ENCODE results near the gene PRSS48.
"Not testable (repeated sequence)": the region's sequence is repeated elsewhere in the genome, so short reads cannot be mapped to it uniquely, and the experiment has no call there.

The PRSS48 gene, protein sequence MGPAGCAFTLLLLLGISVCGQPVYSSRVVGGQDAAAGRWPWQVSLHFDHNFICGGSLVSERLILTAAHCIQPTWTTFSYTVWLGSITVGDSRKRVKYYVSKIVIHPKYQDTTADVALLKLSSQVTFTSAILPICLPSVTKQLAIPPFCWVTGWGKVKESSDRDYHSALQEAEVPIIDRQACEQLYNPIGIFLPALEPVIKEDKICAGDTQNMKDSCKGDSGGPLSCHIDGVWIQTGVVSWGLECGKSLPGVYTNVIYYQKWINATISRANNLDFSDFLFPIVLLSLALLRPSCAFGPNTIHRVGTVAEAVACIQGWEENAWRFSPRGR

GRCh38 chr4:151276787-151277562, at the start of gene PRSS48:
PRSS48 (plus strand) TSS chr4:151277161; CDS start chr4:151277173, 12 bp downstream.
- peak; percentile 52 for DNase-seq (ENCODE audit: low spot score)

- no peak for DNase-seq (ENCODE audit: low spot score)
These were observed 49.8 kb upstream of the PRSS48 start for GRCh38 chr4:151227172-151227571.

- peak; percentile 11 for DNase-seq (ENCODE audit: low spot score)
These were observed 49.2 kb upstream of the PRSS48 start for GRCh38 chr4:151227731-151228130.

DNA sequence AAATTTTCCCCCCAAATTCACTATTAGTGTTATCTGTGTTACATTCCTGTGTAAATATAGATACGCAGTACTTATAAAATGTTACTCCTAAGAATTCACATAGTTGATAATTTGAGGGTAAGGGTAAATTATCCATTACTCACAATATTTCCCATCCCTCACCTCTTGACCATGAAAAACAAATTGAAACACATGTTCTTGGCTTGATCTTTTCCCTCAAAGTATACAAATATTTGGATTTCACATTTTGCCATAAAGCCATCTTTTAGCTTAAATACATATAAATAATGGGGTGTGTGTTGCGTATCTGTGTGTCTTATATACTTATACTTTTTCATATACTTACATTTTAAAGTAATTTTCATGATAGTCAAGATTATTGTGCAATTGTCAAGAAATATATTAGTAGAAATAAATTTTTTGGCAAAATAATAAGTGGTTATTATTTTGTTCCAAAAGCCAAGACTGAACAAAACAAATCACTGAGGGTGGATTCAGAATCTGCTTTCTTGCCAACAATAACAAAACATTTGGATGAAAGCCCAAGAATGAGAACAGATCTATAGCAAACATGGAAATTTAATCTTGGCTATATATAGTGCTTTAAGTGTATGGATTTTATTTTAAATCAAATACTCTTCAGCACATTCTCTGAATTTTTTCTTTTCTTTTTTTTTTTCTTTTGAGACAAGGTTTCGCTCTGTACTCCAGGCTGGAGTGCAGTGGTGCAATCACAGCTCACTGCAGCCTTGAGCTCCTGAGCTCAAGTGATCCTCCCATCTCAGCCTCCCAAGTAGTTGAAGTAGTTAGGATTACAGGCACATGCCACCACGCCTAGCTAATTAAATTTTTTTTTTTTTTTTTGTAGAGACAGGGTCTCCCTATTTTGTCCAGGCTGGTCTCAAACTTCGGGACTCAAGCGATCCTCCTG, 48.5 kb upstream of the PRSS48 start:
- DNase-seq (ENCODE audit: low spot score), result no peak

DNA sequence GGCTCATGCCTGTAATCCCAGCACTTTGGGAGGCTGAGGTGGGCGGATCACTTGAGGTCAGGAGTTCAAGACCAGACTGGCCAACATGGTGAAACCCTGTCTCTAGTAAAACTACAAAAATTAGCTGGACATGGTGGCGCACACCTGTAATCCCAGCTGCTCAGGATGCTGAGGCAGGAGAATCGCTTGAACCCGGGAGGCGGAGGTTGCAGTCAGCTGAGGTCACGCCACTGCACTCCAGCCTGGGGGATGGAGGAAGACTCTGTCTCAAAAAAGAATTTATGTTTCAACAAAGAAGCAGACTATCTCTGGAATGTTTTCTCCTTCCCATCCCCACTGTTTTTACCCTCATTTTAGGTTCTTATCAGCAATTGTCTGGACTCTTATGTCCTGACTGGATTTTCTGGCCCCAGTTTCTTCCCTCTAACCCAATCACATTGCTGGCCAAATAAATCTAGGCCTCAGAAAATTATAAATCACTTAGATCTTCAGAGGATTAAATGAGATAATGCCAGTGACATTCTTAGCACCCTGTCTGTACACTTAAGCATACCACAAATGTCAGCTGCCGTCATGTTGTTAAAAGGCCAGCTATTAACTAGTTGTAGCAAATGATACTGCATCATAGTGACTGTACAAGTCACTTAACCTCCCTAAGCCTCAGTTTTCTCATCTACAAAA, 44.9 kb upstream of the PRSS48 start:
- DNase-seq (ENCODE audit: low spot score), result no peak

GRCh38 chr4:151233600-151233999, 43.4 kb upstream of the PRSS48 start:
- DNase-seq (ENCODE audit: low spot score), result no peak

GRCh38 chr4:151235373-151235772, 41.6 kb upstream of the PRSS48 start:
- DNase-seq (ENCODE audit: low spot score), result not testable (repeated sequence)

DNA sequence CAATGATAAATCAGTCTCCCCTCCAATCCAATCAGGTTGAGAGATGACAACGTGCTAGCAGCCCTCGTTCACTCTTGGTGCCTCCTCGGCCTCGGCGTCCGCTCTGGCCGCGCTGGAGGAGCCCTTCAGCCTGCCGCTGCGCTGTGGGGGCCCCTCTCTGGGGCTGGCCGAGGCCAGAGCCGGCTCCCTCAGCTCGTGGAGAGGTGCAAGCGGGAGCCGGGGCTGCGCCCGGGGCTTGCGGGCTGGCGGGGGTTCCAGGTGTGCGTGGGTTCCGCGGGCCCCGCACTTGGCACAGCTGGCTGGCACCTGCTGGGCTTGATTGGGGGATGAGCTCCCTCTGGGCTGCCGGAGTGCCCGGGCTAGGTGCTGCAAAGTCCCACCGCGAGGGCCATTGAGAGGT, 40.9 kb upstream of the PRSS48 start:
- no peak for DNase-seq (ENCODE audit: low spot score)

DNA sequence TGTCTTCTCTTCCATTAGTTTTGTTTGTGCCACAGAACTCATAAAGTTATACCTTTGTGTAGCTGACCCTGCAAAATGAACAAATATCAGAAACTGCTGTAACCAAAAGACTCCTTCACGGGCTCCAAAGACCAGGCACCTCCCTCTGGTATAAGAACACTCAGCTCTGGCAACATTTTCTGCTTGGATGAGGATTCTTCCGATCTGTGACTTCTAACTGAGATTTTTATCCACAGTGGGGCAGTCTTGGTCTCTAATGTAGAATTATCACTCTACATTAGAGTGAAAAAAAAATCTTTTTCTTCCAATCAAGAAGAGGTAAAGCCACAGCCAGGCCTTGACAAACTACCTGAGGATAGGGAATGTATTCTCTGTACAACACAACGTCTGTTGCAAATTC, 38.5 kb upstream of the PRSS48 start:
- no peak for DNase-seq (ENCODE audit: low spot score)

DNA sequence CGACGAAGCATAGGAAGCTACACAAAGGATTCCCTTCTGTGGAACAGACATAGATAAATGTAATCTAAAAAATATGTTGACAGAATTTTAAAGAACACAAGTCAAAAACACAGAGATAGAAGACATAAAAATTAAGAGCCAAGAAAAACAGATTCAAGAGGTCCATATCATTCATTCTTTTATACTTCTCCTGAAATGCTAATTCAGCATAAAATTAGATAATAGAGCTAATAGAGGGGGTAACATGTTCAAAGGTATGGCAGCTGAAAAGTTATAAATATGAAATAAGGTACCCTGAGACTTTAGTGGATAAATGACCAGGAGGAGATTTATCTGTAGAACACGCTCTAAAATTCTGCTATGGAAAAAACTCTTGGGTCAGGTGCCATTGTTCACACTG, 37.4 kb upstream of the PRSS48 start:
- DNase-seq (ENCODE audit: low spot score), result no peak

DNA sequence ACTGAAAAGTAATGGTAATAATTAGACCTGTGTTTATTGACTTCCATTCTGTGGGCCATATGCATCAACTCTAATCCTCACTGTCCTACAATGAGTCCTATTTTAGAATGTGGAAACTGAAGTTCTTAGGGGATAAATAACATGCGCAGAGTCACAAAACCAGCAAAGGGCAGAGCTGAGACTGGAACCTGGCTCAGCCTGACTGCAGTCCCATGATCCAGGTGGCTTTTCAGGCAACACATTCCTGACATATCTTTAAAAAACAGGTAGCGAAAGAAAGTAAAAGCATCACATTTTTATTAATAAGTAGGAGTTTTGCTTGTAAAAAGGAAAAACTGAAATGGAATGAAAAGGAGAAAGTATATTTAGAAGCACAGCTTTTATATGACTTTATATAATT, 34.7 kb upstream of the PRSS48 start:
- DNase-seq (ENCODE audit: low spot score), result no peak

- DNase-seq (ENCODE audit: low spot score), result no peak
These were observed 30.2 kb upstream of the PRSS48 start for GRCh38 chr4:151246742-151247141.

DNA sequence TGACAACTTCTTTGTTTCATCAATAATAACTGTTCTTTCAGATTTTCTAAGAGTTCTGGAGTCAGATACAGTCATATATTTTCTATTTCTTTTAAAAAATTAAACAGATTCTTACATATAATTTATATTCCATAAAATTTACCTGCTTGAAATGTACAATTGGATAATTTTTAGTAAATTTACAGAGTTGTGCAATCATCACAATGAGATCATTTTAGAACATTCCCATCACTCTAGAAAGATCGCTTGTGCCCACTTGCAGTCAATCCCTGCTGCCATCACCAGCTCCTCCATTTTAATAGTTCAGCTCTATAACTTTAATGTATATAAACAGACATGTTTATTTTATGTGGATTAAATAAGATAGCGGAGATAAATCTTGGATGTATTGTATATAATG, 29.6 kb upstream of the PRSS48 start:
- no peak for DNase-seq (ENCODE audit: low spot score)

DNA sequence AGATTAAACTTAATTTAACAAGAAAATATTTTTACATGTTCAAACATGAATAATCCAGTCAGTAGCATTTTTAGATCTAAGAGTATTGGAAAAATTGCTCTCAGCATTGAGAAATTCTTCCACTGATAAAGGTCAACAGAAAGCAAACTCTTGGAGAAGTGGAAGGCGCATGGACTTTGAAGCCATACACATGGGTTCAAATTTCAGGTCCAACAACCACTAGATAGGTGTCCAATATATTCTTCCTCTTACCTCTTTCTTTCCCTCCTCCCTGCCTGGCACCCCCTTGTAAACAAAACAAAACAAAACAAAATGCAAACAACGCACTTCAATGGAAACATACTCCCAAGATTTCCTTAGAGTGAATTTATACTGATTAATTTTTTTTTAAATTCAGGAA, 28.4 kb upstream of the PRSS48 start:
- no peak for DNase-seq (ENCODE audit: low spot score)

DNA sequence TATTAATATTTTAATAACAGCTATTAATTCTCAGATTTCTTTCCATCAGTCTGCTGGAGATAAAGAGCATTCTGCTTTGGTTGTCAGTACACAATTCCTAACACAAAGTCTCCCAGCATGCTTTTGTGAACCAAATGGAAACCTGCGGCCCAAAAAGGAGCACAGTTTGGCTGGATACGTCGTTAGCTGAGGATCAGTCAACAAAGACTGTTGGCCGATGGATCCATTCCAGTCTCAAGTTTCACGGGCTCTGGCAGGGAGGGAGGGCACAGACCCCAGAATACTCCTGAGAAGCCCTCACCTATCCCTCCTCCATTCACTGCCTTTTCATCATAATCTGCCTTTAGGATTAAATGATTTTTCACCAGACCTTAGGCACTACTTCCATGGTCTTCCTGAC, 26.3 kb upstream of the PRSS48 start:
- no peak for DNase-seq (ENCODE audit: low spot score)

GRCh38 chr4:151251603-151252304, 25.2 kb upstream of the PRSS48 start:
- DNase-seq (ENCODE audit: low spot score), result no peak

DNA sequence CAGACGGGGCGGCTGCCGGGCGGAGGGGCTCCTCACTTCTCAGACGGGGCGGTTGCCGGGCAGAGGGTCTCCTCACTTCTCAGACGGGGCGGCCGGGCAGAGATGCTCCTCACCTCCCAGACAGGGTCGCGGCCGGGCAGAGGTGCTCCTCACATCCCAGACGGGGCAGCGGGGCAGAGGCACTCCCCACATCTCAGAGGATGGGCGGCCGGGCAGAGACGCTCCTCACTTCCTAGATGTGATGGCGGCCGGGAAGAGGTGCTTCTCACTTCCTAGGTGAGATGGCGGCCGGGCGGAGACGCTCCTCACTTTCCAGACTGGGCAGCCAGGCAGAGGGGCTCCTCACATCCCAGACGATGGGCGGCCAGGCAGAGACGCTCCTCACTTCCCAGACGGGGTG, 21.7 kb upstream of the PRSS48 start:
- DNase-seq (ENCODE audit: low spot score), result not testable (repeated sequence)

DNA sequence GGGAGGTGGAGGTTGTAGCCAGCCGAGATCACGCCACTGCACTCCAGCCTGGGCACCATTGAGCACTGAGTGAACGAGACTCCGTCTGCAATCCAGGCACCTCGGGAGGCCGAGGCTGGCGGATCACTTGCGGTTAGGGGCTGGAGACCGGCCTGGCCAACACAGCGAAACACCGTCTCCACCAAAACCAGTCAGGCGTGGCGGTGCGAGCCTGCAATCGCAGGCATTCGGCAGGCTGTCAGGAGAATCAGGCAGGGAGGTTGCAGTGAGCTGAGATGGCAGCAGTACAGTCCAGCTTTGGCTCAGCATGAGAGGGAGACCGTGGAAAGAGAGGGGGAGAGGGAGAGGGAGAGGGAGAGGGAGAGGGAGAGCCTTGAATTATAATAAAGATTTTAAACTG, 21.3 kb upstream of the PRSS48 start:
- not testable (repeated sequence) for DNase-seq (ENCODE audit: low spot score)

- no peak for DNase-seq (ENCODE audit: low spot score)
These were observed 20.8 kb upstream of the PRSS48 start for GRCh38 chr4:151256134-151256533.

DNA sequence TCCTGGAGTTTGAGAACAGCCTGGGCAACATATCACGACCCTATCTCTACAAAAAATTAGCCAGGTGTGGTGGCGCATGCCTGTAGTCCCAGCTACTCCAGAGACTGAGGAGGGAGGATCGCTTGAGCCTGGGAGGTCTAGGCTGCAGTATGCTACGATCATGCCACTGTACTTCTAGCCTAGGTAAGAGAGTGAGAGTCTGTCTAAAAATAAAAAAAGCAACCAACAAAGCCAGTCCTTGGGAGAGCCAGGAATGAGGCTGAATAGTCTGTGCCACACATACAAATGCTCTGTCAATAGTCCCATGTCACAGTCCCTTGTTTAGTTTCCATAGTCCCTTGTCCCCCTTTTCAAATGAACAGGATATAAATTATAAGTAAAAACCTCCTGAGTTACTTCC, 19.3 kb upstream of the PRSS48 start:
- DNase-seq (ENCODE audit: low spot score), result no peak

DNA sequence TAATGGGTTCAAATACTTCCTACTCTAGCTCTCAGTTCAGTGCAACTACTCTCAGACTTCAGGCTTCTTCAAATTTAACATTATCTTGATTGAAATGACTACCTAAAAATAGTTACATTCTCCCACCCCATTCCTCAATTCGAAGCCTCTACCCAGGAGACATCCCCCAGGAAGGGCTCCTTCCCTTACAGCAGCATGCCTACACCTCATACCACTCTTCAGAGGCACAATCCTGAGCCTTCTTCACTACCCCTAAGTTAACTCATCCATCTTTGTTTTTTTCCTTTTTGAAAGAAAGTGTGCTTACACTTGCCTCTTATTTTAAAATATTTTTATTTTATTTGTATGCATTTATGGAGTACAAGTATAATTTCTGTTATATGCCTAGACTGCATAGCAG, 17.2 kb upstream of the PRSS48 start:
- no peak for DNase-seq (ENCODE audit: low spot score)

Data from activated CD4-positive, alpha-beta T cell treated with anti-CD3 and anti-CD28 coated beads, Interleukin-2, Interleukin-4, amounts not matched to agents 100 ng/mL and 50 ng/mL, durations not matched to agents 16 hours and 8 hours (primary cell).